Mesenchymal stem cell (in vitro differentiated cells and primary cell): ENCODE data around the gene CAMK1D.
"Not testable (repeated sequence)": the region's sequence is repeated elsewhere in the genome, so short reads cannot be mapped to it uniquely, and the experiment has no call there.

Experiments used
- DNase-seq: peaks from one replicate; pipeline ENCODE4 v3.0.0-alpha.2; 2013
- H2AFZ ChIP-seq: one replicate; pipeline ENCODE4 v1.6.1; 2013; ENCODE audit warnings: low read depth, mild to moderate bottlenecking, control low read depth, inconsistent platforms, low read length, moderate library complexity
- H2AK5ac ChIP-seq: 2 replicates; pipeline ENCODE4 v1.6.1; 2013; ENCODE audit warnings: low read length, moderate library complexity, mild to moderate bottlenecking, inconsistent platforms; ENCODE audit not compliant: severe bottlenecking
- H2BK120ac ChIP-seq: one replicate; pipeline ENCODE4 v1.6.1; 2013; ENCODE audit warnings: low read depth, mild to moderate bottlenecking, inconsistent platforms, low read length, moderate library complexity
- H2BK12ac ChIP-seq, 2 experiments: one replicate each; pipeline ENCODE4 v1.6.1; 2013; ENCODE audit warnings: inconsistent platforms in 2 of 2, low read length in 2 of 2, mild to moderate bottlenecking in 2 of 2, moderate library complexity in 2 of 2, control low read depth in 1 of 2
- H2BK15ac ChIP-seq: one replicate; pipeline ENCODE4 v1.6.1; 2013; ENCODE audit warnings: mild to moderate bottlenecking, low read depth, inconsistent platforms; ENCODE audit not compliant: poor library complexity, severe bottlenecking
- H2BK5ac ChIP-seq: 2 replicates; pipeline ENCODE4 v1.6.1; 2013; ENCODE audit warnings: low read depth, mild to moderate bottlenecking, low read length, control low read depth, inconsistent platforms; ENCODE audit not compliant: poor library complexity, severe bottlenecking
- H3K14ac ChIP-seq, 2 experiments: one replicate each; pipeline ENCODE4 v1.6.1; 2013; ENCODE audit warnings: inconsistent platforms in 2 of 2, low read length in 2 of 2, control low read depth in 1 of 2, mild to moderate bottlenecking in 1 of 2, moderate library complexity in 1 of 2
- H3K18ac ChIP-seq, 2 experiments: one replicate each; pipeline ENCODE4 v1.6.1; 2013; ENCODE audit warnings: inconsistent platforms in 2 of 2, low read length in 2 of 2, control low read depth in 1 of 2, low read depth in 1 of 2, mild to moderate bottlenecking in 1 of 2
- H3K23ac ChIP-seq, 2 experiments: one replicate each; pipeline ENCODE4 v1.6.1; 2013; ENCODE audit warnings: inconsistent platforms in 2 of 2, low read length in 2 of 2, mild to moderate bottlenecking in 2 of 2, moderate library complexity in 2 of 2, control low read depth in 1 of 2
- H3K27ac ChIP-seq: 2 replicates; pipeline ENCODE4 v1.5.1; 2013; ENCODE audit warnings: mild to moderate bottlenecking, moderate library complexity, low read length, control low read depth, inconsistent platforms; ENCODE audit not compliant: poor library complexity, severe bottlenecking
- H3K27me3 ChIP-seq, 2 experiments: 2 replicates each; pipeline versions ENCODE4 v1.6.1 to v1.7.0; 2013; ENCODE audit warnings: low read length in 2 of 2, mild to moderate bottlenecking in 2 of 2, moderate library complexity in 2 of 2, control low read depth in 1 of 2, inconsistent platforms in 1 of 2; ENCODE audit not compliant: control insufficient read depth in 1 of 2, insufficient read depth in 1 of 2
- H3K36me3 ChIP-seq, 2 experiments: 2 replicates each; pipeline versions ENCODE4 v1.6.1 to v1.7.0; 2013; ENCODE audit warnings: low read length in 2 of 2, control low read depth in 1 of 2, inconsistent platforms in 1 of 2, low read depth in 1 of 2, mild to moderate bottlenecking in 1 of 2; ENCODE audit not compliant: insufficient read depth in 2 of 2, control insufficient read depth in 1 of 2
- H3K4ac ChIP-seq, 2 experiments: one replicate each; pipeline ENCODE4 v1.6.1; 2013; ENCODE audit warnings: inconsistent platforms in 2 of 2, low read length in 2 of 2, mild to moderate bottlenecking in 2 of 2, moderate library complexity in 2 of 2, control low read depth in 1 of 2, low read depth in 1 of 2
- H3K4me1 ChIP-seq: 2 replicates; pipeline ENCODE4 v1.6.1; 2013; ENCODE audit warnings: low read depth, low read length, control low read depth; ENCODE audit not compliant: control insufficient read depth, insufficient read depth
- H3K4me2 ChIP-seq: 2 replicates; pipeline ENCODE4 v1.6.1; 2013; ENCODE audit warnings: low read length, mild to moderate bottlenecking, inconsistent platforms; ENCODE audit not compliant: poor library complexity, severe bottlenecking
- H3K4me3 ChIP-seq, 2 experiments: 2 replicates each; pipeline versions ENCODE4 v1.5.1 to v1.7.0; 2013; ENCODE audit warnings: low read length in 2 of 2, mild to moderate bottlenecking in 2 of 2, control low read depth in 1 of 2, low read depth in 1 of 2; ENCODE audit not compliant: insufficient read depth in 1 of 2
- H3K79me1 ChIP-seq: replicated peaks from 2 replicates; pipeline ENCODE4 v1.6.1; 2013; ENCODE audit warnings: mild to moderate bottlenecking, control low read depth, low read length, inconsistent platforms; ENCODE audit not compliant: poor library complexity, severe bottlenecking
- H3K9ac ChIP-seq: 2 replicates; pipeline ENCODE4 v1.7.0; 2013; ENCODE audit warnings: mild to moderate bottlenecking, low read length, moderate library complexity
- H3K9me3 ChIP-seq: 2 replicates; pipeline ENCODE4 v1.7.0; 2013; ENCODE audit warnings: mild to moderate bottlenecking, low read length; ENCODE audit not compliant: control insufficient read depth
- H4K8ac ChIP-seq: one replicate; pipeline ENCODE4 v1.6.1; 2013; ENCODE audit warnings: inconsistent platforms, mild to moderate bottlenecking, low read length, moderate library complexity
- H4K91ac ChIP-seq: one replicate; pipeline ENCODE4 v1.6.1; 2013; ENCODE audit warnings: mild to moderate bottlenecking, low read length, inconsistent platforms
- WGBS: methylation state at CpG from one replicate; pipeline ENCODE4 v1.1.7; 2013; ENCODE audit warnings: mixed read lengths; 5-methylcytosine and 5-hydroxymethylcytosine counted together

CAMK1D gene

GRCh38 chr10:12309783-12310182 is 39.6 kb upstream of the CAMK1D start:
- not testable (repeated sequence) for H2BK15ac ChIP-seq, H2BK120ac ChIP-seq, H3K79me1 ChIP-seq, H3K36me3 ChIP-seq, H3K18ac ChIP-seq, H3K27ac ChIP-seq, DNase-seq, H3K9me3 ChIP-seq, H4K91ac ChIP-seq, H3K4ac ChIP-seq, H3K23ac ChIP-seq, H4K8ac ChIP-seq, H3K27me3 ChIP-seq, H2AK5ac ChIP-seq, H3K14ac ChIP-seq, H2BK5ac ChIP-seq, H3K4me1 ChIP-seq, H3K9ac ChIP-seq, H2BK12ac ChIP-seq, H3K4me3 ChIP-seq, H3K4me2 ChIP-seq, H2AFZ ChIP-seq
- 82% methylated on average over 2 of the region's 5 CpGs for WGBS

DNA sequence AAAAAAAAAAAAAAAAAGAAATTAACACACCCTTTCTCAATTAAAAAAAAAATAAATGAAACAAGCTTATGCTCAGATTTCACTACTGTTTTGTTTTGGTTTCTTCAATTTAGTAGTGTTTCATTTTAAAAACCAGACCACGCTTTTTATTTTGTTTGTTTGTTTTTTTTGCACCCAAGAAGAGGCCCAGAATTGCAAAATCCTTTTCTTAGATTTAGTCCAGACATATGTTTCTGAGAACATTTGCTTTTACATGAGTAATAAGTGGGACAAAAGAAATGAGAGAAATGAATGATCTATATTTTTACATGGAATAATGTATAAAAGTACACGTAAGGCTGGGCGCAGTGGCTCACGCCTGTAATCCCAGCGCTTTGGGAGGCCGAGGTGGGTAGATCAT is 34.5 kb upstream of the CAMK1D start:
- no peak overlapping the region for H3K4me2 ChIP-seq
- no peaks in the 10 kb centered on the region for H3K27me3 ChIP-seq
- H2BK15ac ChIP-seq = no peak overlapping the region
- H3K36me3 ChIP-seq = no peaks in the 10 kb centered on the region
- H2AK5ac ChIP-seq = no peak overlapping the region
- H3K27ac ChIP-seq = no peak overlapping the region
- no peak overlapping the region for H4K91ac ChIP-seq
- no peak for DNase-seq
- no peak overlapping the region for H2BK120ac ChIP-seq
- no peak overlapping the region for H3K18ac ChIP-seq
- no peaks in the 10 kb centered on the region for H3K9me3 ChIP-seq
- no peaks in the 10 kb centered on the region for H3K79me1 ChIP-seq
- H4K8ac ChIP-seq = no peak overlapping the region
- WGBS = 91% methylated on average over 6 of the region's 6 CpGs
- H3K14ac ChIP-seq = no peak overlapping the region
- no peak overlapping the region for H2AFZ ChIP-seq
- no peak overlapping the region for H3K23ac ChIP-seq
- H2BK5ac ChIP-seq = no peak overlapping the region
- H3K4me3 ChIP-seq = no peak overlapping the region
- no peak overlapping the region for H3K9ac ChIP-seq
- H3K4me1 ChIP-seq = no peaks in the 10 kb centered on the region
- H3K4ac ChIP-seq = no peak overlapping the region
- no peak overlapping the region for H2BK12ac ChIP-seq

DNA sequence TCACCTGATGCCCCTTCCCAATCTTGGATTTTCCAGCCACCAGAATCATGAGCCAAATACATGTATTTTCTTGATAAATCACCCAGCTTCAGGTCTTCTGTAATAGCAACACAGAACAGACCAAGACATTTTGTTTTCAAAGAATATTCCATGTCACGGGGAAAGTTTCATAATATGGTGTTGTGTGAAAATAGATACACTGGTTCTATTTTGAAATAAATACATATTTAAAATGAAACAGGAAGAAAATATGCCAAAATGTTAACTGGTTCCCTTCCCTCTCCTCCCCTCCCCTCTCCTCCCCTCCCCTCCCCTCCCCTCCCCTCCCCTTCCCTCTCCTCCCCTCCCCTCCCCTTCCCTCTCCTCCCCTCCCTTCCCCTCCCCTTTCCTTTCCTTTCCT is 30.3 kb upstream of the CAMK1D start:
- Histone ChIP-seq H2AFZ (no peak overlapping the region), H3K9me3 (no peaks in the 10 kb centered on the region), H2BK15ac (no peak overlapping the region), H2BK120ac (no peak overlapping the region), H3K36me3 (no peaks in the 10 kb centered on the region), H3K14ac (no peak overlapping the region), H2BK5ac (no peak overlapping the region), H3K4ac (no peak overlapping the region), H2BK12ac (no peak overlapping the region), H2AK5ac (no peak overlapping the region), H3K4me2 (no peak overlapping the region), H3K23ac (no peak overlapping the region), H3K9ac (no peak overlapping the region), H3K4me3 (no peak overlapping the region), H3K4me1 (peaks cover 2% of the 10 kb centered on the region), H3K79me1 (no peaks in the 10 kb centered on the region), H3K27ac (no peak overlapping the region), H4K8ac (no peak overlapping the region), H4K91ac (no peak overlapping the region), H3K18ac (no peak overlapping the region), H3K27me3 (no peaks in the 10 kb centered on the region)
- DNase-seq = no peak
- WGBS = no CpG with 5 or more reads among the region's 1 CpG

GRCh38 chr10:12320892-12321291 is 28.5 kb upstream of the CAMK1D start:
- no peaks in the 10 kb centered on the region for H3K9me3 ChIP-seq
- H3K4me2 ChIP-seq = no peak overlapping the region
- no peak overlapping the region for H2BK5ac ChIP-seq
- WGBS = 82% methylated on average over 3 of the region's 4 CpGs
- no peak overlapping the region for H4K8ac ChIP-seq
- H2BK12ac ChIP-seq = no peak overlapping the region
- no peak overlapping the region for H3K4ac ChIP-seq
- no peak overlapping the region for H3K4me3 ChIP-seq
- no peaks in the 10 kb centered on the region for H3K36me3 ChIP-seq
- no peak overlapping the region for H2BK120ac ChIP-seq
- no peak overlapping the region for H3K9ac ChIP-seq
- H3K27me3 ChIP-seq = no peaks in the 10 kb centered on the region
- H3K23ac ChIP-seq = no peak overlapping the region
- peaks cover 2% of the 10 kb centered on the region for H3K4me1 ChIP-seq
- H3K18ac ChIP-seq = no peak overlapping the region
- no peaks in the 10 kb centered on the region for H3K79me1 ChIP-seq
- no peak overlapping the region for H4K91ac ChIP-seq
- no peak for DNase-seq
- no peak overlapping the region for H2AK5ac ChIP-seq
- no peak overlapping the region for H3K27ac ChIP-seq
- H3K14ac ChIP-seq = no peak overlapping the region
- no peak overlapping the region for H2BK15ac ChIP-seq
- no peak overlapping the region for H2AFZ ChIP-seq
